Vagina (tissue), 2 donors: ENCODE results near the gene CAMKMT. TPM values are rescaled to one million over a fixed set of nuclear protein-coding genes. Genes with fewer than 3 reads are reported as not detected.

ENCODE experiments used
- DNase-seq, 2 donors: peaks; one replicate each; pipeline ENCODE4 v3.0.0-alpha.2; 2017; ENCODE audit errors: extremely low spot score in 2 of 2
- H3K27ac ChIP-seq: fragments of 200-600 bp; sonication (generic); one replicate; pipeline ENCODE4 v1.5.1; 2019
- H3K27me3 ChIP-seq: fragments of 200-600 bp; sonication (generic); one replicate; pipeline ENCODE4 v1.5.1; 2019
- H3K36me3 ChIP-seq, 2 donors: fragments of 200-600 bp; sonication (generic); one replicate each; pipeline ENCODE4 v1.5.1; 2017 to 2019
- H3K4me1 ChIP-seq: fragments of 200-600 bp; sonication (generic); one replicate; pipeline ENCODE4 v1.5.1; 2019
- H3K4me3 ChIP-seq, 2 donors: fragments of 200-600 bp; sonication (generic); 1 replicate in 1 of 2; 2 replicates in 1 of 2; pipeline ENCODE4 v1.5.1; 2016 to 2019
- H3K9me3 ChIP-seq: fragments of 200-600 bp; sonication (generic); one replicate; pipeline ENCODE4 v1.5.1; 2019
- POLR2A ChIP-seq, 2 donors: fragments of 450-650 bp; IDR thresholded peaks; one replicate each; pipeline ENCODE4 v1.6.1; 2017; ENCODE audit warnings: antibody characterized with exemption in 2 of 2, mild to moderate bottlenecking in 2 of 2, moderate library complexity in 2 of 2
- POLR2AphosphoS5 ChIP-seq, 2 donors: sonication (generic); formaldehyde crosslinking; IDR thresholded peaks; one replicate each; pipeline ENCODE4 v1.9.0; 2017; ENCODE audit warnings: antibody characterized with exemption in 2 of 2, mild to moderate bottlenecking in 2 of 2, low read depth in 1 of 2; ENCODE audit not compliant: insufficient read depth in 1 of 2
- intact Hi-C: fragments of 100-400 bp; cut with DNase I; formaldehyde crosslinking; loops from one replicate; pipeline ENCODE4 v1.15.1; 2023
- total RNA-seq: library from RNA; depleted of rRNA; stranded (reverse); fragments of >200 nt; gene quantifications from one replicate; pipeline ENCODE4 v1.2.3, GENCODE V29; 2016
- TF ChIP-seq, protein P1 (sequence below), 3 experiments: fragments of 450-650 bp in 2 of 3; fragments of 200-600 bp in 1 of 3; sonication (generic) in 1 of 3; IDR thresholded peaks; one replicate each; pipeline ENCODE4 v1.5.1; 2017 to 2019; ENCODE audit warnings: antibody characterized with exemption in 3 of 3, mild to moderate bottlenecking in 2 of 3, moderate library complexity in 2 of 3

The CAMKMT gene
- total RNA-seq, 1 donor from 2014 or later, result 21.1 TPM

DNA sequence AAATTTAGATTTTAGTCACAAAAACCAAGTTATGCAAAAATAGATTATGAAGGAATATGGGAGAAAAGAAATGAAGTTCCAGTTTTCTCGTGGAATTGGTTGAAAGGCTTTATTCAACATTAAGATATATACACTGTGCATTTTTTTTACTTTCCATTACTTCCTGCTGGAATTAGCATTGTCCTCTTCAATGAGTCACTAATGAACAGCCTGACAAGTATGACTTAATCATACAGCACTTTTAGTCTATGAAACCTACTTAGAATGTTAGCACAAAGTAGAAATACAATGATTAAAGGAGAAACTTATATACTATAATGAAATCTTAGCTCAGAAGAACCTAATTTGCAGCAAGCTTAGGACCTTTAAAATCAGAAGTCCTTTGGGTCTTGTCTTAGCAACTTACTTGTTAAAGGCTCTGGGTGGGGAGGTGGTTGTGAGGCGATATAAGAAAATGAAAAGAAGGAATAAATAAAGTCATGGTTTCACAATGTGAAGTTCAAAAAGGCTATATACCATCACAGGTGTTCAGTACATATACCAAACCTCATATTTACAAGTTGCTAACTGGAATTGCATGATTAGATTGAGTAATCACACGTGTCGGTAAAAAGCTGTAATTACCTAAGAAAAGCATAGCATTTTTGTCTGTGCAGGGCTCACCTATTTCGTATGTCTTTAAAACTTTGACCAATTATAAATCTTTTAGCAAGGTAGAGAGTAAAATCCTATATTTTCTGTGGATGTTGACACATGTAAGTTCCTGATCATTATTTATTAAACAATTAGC, 236.8 kb downstream of the CAMKMT start:
- intact Hi-C loops, result no loop called here
- Histone ChIP-seq H3K27me3 (no peaks in the 10 kb centered on the region), H3K36me3 (no peaks in the 10 kb centered on the region), H3K9me3 (no peaks in the 10 kb centered on the region), H3K4me3 (no peak overlapping the region), H3K4me1 (no peaks in the 10 kb centered on the region), H3K27ac (no peak overlapping the region)
- no peak for DNase-seq
- no peak for TF ChIP-seq POLR2AphosphoS5 (IDR thresholded peaks at IDR 0.05; ENCODE audit: insufficient read depth in 1 of 2, low read depth in 1 of 2)
- no peak for TF ChIP-seq POLR2A (IDR thresholded peaks at IDR 0.05)
- TF ChIP-seq, protein P1, sequence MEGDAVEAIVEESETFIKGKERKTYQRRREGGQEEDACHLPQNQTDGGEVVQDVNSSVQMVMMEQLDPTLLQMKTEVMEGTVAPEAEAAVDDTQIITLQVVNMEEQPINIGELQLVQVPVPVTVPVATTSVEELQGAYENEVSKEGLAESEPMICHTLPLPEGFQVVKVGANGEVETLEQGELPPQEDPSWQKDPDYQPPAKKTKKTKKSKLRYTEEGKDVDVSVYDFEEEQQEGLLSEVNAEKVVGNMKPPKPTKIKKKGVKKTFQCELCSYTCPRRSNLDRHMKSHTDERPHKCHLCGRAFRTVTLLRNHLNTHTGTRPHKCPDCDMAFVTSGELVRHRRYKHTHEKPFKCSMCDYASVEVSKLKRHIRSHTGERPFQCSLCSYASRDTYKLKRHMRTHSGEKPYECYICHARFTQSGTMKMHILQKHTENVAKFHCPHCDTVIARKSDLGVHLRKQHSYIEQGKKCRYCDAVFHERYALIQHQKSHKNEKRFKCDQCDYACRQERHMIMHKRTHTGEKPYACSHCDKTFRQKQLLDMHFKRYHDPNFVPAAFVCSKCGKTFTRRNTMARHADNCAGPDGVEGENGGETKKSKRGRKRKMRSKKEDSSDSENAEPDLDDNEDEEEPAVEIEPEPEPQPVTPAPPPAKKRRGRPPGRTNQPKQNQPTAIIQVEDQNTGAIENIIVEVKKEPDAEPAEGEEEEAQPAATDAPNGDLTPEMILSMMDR (IDR thresholded peaks at IDR 0.05), result no peak

DNA sequence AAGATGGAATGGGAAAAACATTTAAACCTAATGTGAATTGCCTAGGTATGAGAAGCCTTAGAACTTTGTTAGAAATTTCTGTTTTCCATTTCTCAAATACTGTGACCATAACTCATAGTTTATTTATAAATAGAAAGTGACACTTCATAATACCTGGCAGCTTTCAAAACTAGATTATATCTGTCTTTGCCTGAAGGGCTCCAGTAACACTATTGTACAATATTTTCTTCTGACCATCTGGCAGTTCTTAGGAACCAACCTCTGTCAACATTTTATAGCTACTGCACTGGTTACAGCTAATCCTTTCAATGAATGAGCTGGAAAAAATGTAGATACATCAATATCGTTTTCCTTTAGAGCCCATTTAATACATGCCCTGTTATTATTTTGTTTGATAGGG, 237.4 kb downstream of the CAMKMT start:
- no peak for DNase-seq
- intact Hi-C loops, result no loop called here
- H3K27me3 ChIP-seq, result no peaks in the 10 kb centered on the region
- H3K9me3 ChIP-seq, result no peaks in the 10 kb centered on the region
- H3K4me1 ChIP-seq, result no peaks in the 10 kb centered on the region
- no peaks in the 10 kb centered on the region for H3K36me3 ChIP-seq
- TF ChIP-seq, protein P1 (IDR thresholded peaks at IDR 0.05), result no peak
- TF ChIP-seq POLR2AphosphoS5 (IDR thresholded peaks at IDR 0.05; ENCODE audit: insufficient read depth in 1 of 2, low read depth in 1 of 2), result no peak
- no peak for TF ChIP-seq POLR2A (IDR thresholded peaks at IDR 0.05)
- H3K27ac ChIP-seq, result no peak overlapping the region
- no peak overlapping the region for H3K4me3 ChIP-seq

GRCh38 chr2:44602446-44602845, 240.7 kb downstream of the CAMKMT start:
- Histone ChIP-seq H3K36me3 (no peaks in the 10 kb centered on the region), H3K9me3 (no peaks in the 10 kb centered on the region), H3K4me3 (no peak overlapping the region), H3K27me3 (no peaks in the 10 kb centered on the region), H3K4me1 (no peaks in the 10 kb centered on the region), H3K27ac (no peak overlapping the region)
- TF ChIP-seq, protein P1 (IDR thresholded peaks at IDR 0.05), result no peak
- TF ChIP-seq POLR2A (IDR thresholded peaks at IDR 0.05) (no peak), POLR2AphosphoS5 (IDR thresholded peaks at IDR 0.05; ENCODE audit: insufficient read depth in 1 of 2, low read depth in 1 of 2) (no peak)
- intact Hi-C loops, result no loop called here
- no peak for DNase-seq

GRCh38 chr2:44605511-44605910, 243.8 kb downstream of the CAMKMT start:
- TF ChIP-seq, protein P1 (IDR thresholded peaks at IDR 0.05), result no peak
- TF ChIP-seq POLR2AphosphoS5 (IDR thresholded peaks at IDR 0.05; ENCODE audit: insufficient read depth in 1 of 2, low read depth in 1 of 2), result no peak
- TF ChIP-seq POLR2A (IDR thresholded peaks at IDR 0.05), result no peak
- intact Hi-C loops, result no loop called here

GRCh38 chr2:44612276-44612675, 250.5 kb downstream of the CAMKMT start:
- H3K27ac ChIP-seq, result no peak overlapping the region
- no peaks in the 10 kb centered on the region for H3K4me1 ChIP-seq
- H3K9me3 ChIP-seq, result no peaks in the 10 kb centered on the region
- TF ChIP-seq POLR2A (IDR thresholded peaks at IDR 0.05) (no peak), POLR2AphosphoS5 (IDR thresholded peaks at IDR 0.05; ENCODE audit: insufficient read depth in 1 of 2, low read depth in 1 of 2) (no peak)
- TF ChIP-seq, protein P1 (IDR thresholded peaks at IDR 0.05), result no peak
- no peak overlapping the region for H3K4me3 ChIP-seq
- intact Hi-C loops, result no loop called here
- no peak for DNase-seq
- no peaks in the 10 kb centered on the region for H3K27me3 ChIP-seq
- no peaks in the 10 kb centered on the region for H3K36me3 ChIP-seq

More at GRCh38 chr2:44605511-44605910, 243.8 kb downstream of the CAMKMT start:
- Histone ChIP-seq H3K27me3 (no peaks in the 10 kb centered on the region), H3K9me3 (no peaks in the 10 kb centered on the region), H3K36me3 (no peaks in the 10 kb centered on the region), H3K27ac (no peak overlapping the region), H3K4me1 (no peaks in the 10 kb centered on the region), H3K4me3 (no peak overlapping the region)
- DNase-seq, result no peak
